Activated naive CD4-positive, alpha-beta T cell treated with anti-CD3 and anti-CD28 coated beads for 36 hours (primary cell): ENCODE results near the gene CD28. TPM values are rescaled to one million over a fixed set of nuclear protein-coding genes. Genes with fewer than 3 reads are reported as not detected.

ENCODE experiments used
- CTCF ChIA-PET: fragments of 350-600 bp; sonication (Branson Sonifier 250); formaldehyde crosslinking; loops from one replicate; lab custom pipeline; 2021; ENCODE audit warnings: antibody characterized with exemption; lab: Charles Lee
- DNase-seq: peaks from one replicate; pipeline ENCODE4 v3.0.0-alpha.2; 2020
- H3K27ac Mint-ChIP-seq: one replicate; pipeline ENCODE4 v1.8.0; 2021; ENCODE audit warnings: mild to moderate bottlenecking, mixed read lengths
- H3K27me3 Mint-ChIP-seq: one replicate; pipeline ENCODE4 v1.8.0; 2021; ENCODE audit warnings: low read depth, mixed read lengths
- H3K36me3 Mint-ChIP-seq: one replicate; pipeline ENCODE4 v1.8.0; 2021; ENCODE audit warnings: low read depth, mixed read lengths
- H3K4me1 Mint-ChIP-seq: one replicate; pipeline ENCODE4 v1.8.0; 2021; ENCODE audit warnings: low read depth, mixed read lengths
- H3K4me3 Mint-ChIP-seq: one replicate; pipeline ENCODE4 v1.8.0; 2021; ENCODE audit warnings: mild to moderate bottlenecking, moderate library complexity, mixed read lengths
- H3K9me3 Mint-ChIP-seq: one replicate; pipeline ENCODE4 v1.8.0; 2021; ENCODE audit warnings: mixed read lengths
- intact Hi-C: fragments of 100-400 bp; cut with micrococcal nuclease; formaldehyde crosslinking; loops from one replicate; pipeline ENCODE4 v1.15.1; 2023
- total RNA-seq, 2 experiments: library from RNA; stranded (reverse); gene quantifications; one replicate each; pipeline ENCODE4 v1.2.3, GENCODE V29; 2021

CD28 gene
- 100 to 1,000 TPM; 165 to 167 TPM for total RNA-seq

GRCh38 chr2:203706403-203706802, at the start of gene CD28:
CD28 (plus strand) TSS chr2:203706639; CDS start chr2:203706697, 58 bp downstream.
- Mint-ChIP-seq H3K27ac (peak within 1 kb of the TSS; percentile 93), H3K36me3 (peaks cover 24% of the 10 kb centered on the region), H3K4me1 (peaks cover 37% of the 10 kb centered on the region), H3K9me3 (peaks cover 7% of the 10 kb centered on the region), H3K4me3 (peak within 1 kb of the TSS; percentile 89), H3K27me3 (no peaks in the 10 kb centered on the region)
- intact Hi-C loops, result loop anchor here (1.0 to 5.0 kb wide), 7 partner anchors 24 to 1439 kb away; partner anchors contain the start of gene NOP58
- peak; percentile 97 for DNase-seq
- CTCF ChIA-PET, result interaction anchor here (1.3 to 2.5 kb wide), 3 partner anchors 12 to 34 kb away, joined by 7 to 14 read pairs (median 9); no protein-coding TSS in a partner anchor

DNA sequence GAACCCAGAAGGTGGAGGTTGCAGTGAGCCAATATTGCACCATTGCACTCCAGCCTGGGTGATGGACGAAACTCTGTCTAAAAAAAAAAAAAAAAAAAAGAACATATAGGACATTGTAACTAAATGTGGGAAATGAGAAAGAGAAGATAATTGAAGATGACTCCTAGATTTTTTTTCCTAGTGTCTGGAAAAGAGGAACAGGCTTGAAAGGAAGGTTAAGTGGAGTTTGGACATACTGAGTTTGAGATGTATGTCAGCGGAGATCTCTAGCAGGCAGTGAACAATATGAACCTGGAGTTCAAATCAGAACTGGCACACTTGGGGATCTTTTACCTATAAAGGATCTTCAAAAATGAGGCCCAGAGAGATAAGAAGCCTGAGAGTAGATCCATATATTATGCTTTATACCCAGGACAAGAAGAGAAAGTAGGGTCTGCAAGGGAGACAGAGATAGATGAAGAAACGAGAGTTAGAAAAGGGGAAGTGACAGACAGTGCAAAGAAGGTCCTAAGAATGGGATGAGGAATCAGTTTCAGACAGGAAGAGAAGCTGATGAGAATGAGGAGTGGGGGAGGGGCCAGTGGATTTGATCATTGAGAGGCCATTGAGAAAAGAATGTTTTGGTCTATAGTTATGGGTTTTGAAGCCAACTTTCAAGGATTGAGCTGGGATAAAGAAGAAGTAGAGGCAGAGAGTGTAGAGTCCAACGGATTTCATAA, 46.9 kb upstream of the CD28 start:
- H3K27me3 Mint-ChIP-seq, result no peaks in the 10 kb centered on the region
- intact Hi-C loops, result no loop called here
- H3K4me3 Mint-ChIP-seq, result no peak overlapping the region
- peaks cover 42% of the 10 kb centered on the region for H3K4me1 Mint-ChIP-seq
- peak; percentile 29 for DNase-seq
- CTCF ChIA-PET, result no interaction called here
- H3K27ac Mint-ChIP-seq, result no peak overlapping the region
- no peaks in the 10 kb centered on the region for H3K36me3 Mint-ChIP-seq
- H3K9me3 Mint-ChIP-seq, result no peaks in the 10 kb centered on the region

DNA sequence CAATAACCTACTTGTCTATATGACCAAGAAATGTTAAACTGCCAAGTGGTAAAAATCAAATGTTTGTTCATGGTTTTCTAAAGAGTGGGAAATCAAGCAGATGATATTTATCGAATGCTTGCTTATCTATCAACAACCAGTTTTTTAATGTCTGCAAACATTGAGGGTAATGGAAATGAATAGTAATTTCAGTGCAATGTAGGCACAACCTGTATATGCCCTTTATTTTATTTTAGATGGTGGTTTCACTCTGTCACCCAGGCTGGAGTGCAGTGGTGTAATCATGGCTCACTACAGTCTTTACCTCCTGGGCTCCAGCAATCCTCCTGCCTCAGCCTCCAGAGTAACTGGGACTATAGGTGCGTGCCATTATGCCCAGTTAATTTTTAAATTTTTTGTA, 46.0 kb upstream of the CD28 start:
- H3K4me1 Mint-ChIP-seq, result peaks cover 33% of the 10 kb centered on the region
- no peak overlapping the region for H3K4me3 Mint-ChIP-seq
- H3K27me3 Mint-ChIP-seq, result no peaks in the 10 kb centered on the region
- intact Hi-C loops, result no loop called here
- CTCF ChIA-PET, result no interaction called here
- H3K9me3 Mint-ChIP-seq, result no peaks in the 10 kb centered on the region
- H3K36me3 Mint-ChIP-seq, result no peaks in the 10 kb centered on the region
- H3K27ac Mint-ChIP-seq, result no peak overlapping the region
- no peak for DNase-seq

- no peaks in the 10 kb centered on the region for H3K36me3 Mint-ChIP-seq
- DNase-seq, result no peak
- no peaks in the 10 kb centered on the region for H3K9me3 Mint-ChIP-seq
- H3K27me3 Mint-ChIP-seq, result no peaks in the 10 kb centered on the region
- intact Hi-C loops, result no loop called here
- H3K27ac Mint-ChIP-seq, result no peak overlapping the region
- CTCF ChIA-PET, result no interaction called here
- peaks cover 27% of the 10 kb centered on the region for H3K4me1 Mint-ChIP-seq
- no peak overlapping the region for H3K4me3 Mint-ChIP-seq
These were observed 45.0 kb upstream of the CD28 start for GRCh38 chr2:203661279-203661908.

- no peak for DNase-seq
- no peak overlapping the region for H3K4me3 Mint-ChIP-seq
- no peaks in the 10 kb centered on the region for H3K36me3 Mint-ChIP-seq
- no peak overlapping the region for H3K27ac Mint-ChIP-seq
- intact Hi-C loops, result no loop called here
- no peaks in the 10 kb centered on the region for H3K27me3 Mint-ChIP-seq
- peaks cover 18% of the 10 kb centered on the region for H3K4me1 Mint-ChIP-seq
- no peaks in the 10 kb centered on the region for H3K9me3 Mint-ChIP-seq
- CTCF ChIA-PET, result no interaction called here
These were observed 44.0 kb upstream of the CD28 start for GRCh38 chr2:203662487-203662886.

DNA sequence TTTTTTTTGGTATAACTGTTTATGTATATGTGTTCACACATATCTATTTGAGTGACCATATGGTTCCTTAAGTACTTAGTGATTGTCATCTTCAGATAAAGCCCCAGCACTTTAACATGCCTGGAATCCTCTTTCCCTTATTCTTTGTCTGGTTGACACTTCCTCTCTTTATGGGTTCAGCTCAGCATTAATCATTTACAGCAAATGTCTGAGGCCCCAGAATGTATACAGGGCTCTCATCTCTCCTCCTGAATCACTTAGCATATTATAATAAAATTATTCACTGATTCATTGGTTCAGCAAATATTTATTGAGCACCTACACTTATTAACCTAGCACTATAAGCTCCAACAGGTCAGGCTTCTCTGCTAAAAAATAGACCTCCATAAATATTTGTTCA, 43.5 kb upstream of the CD28 start:
- H3K36me3 Mint-ChIP-seq, result no peaks in the 10 kb centered on the region
- CTCF ChIA-PET, result no interaction called here

GRCh38 chr2:203664029-203664755, 42.2 kb upstream of the CD28 start:
- Mint-ChIP-seq H3K27ac (no peak overlapping the region), H3K9me3 (no peaks in the 10 kb centered on the region), H3K27me3 (no peaks in the 10 kb centered on the region), H3K4me1 (peaks cover 16% of the 10 kb centered on the region), H3K4me3 (no peak overlapping the region), H3K36me3 (no peaks in the 10 kb centered on the region)
- CTCF ChIA-PET, result interaction anchor here (0.6 kb wide), 1 partner anchor 423 kb away, joined by 3 read pairs; no protein-coding TSS in a partner anchor
- DNase-seq, result no peak
- intact Hi-C loops, result no loop called here

More for the DNA sequence above, 43.5 kb upstream of the CD28 start:
- no peak for DNase-seq
- Mint-ChIP-seq H3K27me3 (no peaks in the 10 kb centered on the region), H3K9me3 (no peaks in the 10 kb centered on the region), H3K27ac (no peak overlapping the region), H3K4me3 (no peak overlapping the region), H3K4me1 (peaks cover 18% of the 10 kb centered on the region)
- intact Hi-C loops, result no loop called here

GRCh38 chr2:203667838-203668237, 38.6 kb upstream of the CD28 start:
- no peaks in the 10 kb centered on the region for H3K36me3 Mint-ChIP-seq
- H3K4me1 Mint-ChIP-seq, result peaks cover 5% of the 10 kb centered on the region
- intact Hi-C loops, result no loop called here

GRCh38 chr2:203669820-203670219, 36.6 kb upstream of the CD28 start:
- Mint-ChIP-seq H3K4me1 (peaks cover 14% of the 10 kb centered on the region), H3K9me3 (no peaks in the 10 kb centered on the region), H3K36me3 (no peaks in the 10 kb centered on the region), H3K27me3 (no peaks in the 10 kb centered on the region), H3K27ac (no peak overlapping the region), H3K4me3 (no peak overlapping the region)
- intact Hi-C loops, result no loop called here
- CTCF ChIA-PET, result no interaction called here
- no peak for DNase-seq

More at GRCh38 chr2:203667838-203668237, 38.6 kb upstream of the CD28 start:
- H3K27ac Mint-ChIP-seq, result no peak overlapping the region
- no peaks in the 10 kb centered on the region for H3K9me3 Mint-ChIP-seq
- H3K27me3 Mint-ChIP-seq, result no peaks in the 10 kb centered on the region
- CTCF ChIA-PET, result no interaction called here
- no peak for DNase-seq
- H3K4me3 Mint-ChIP-seq, result no peak overlapping the region

GRCh38 chr2:203670939-203671338, 35.5 kb upstream of the CD28 start:
- Mint-ChIP-seq H3K36me3 (no peaks in the 10 kb centered on the region), H3K27me3 (no peaks in the 10 kb centered on the region), H3K4me3 (no peak overlapping the region), H3K4me1 (peaks cover 18% of the 10 kb centered on the region), H3K9me3 (no peaks in the 10 kb centered on the region), H3K27ac (no peak overlapping the region)
- no peak for DNase-seq
- intact Hi-C loops, result no loop called here
- CTCF ChIA-PET, result no interaction called here

GRCh38 chr2:203671876-203672275, 34.6 kb upstream of the CD28 start:
- Mint-ChIP-seq H3K36me3 (no peaks in the 10 kb centered on the region), H3K4me1 (peaks cover 18% of the 10 kb centered on the region), H3K27me3 (no peaks in the 10 kb centered on the region), H3K27ac (no peak overlapping the region), H3K9me3 (no peaks in the 10 kb centered on the region), H3K4me3 (no peak overlapping the region)
- DNase-seq, result no peak
- CTCF ChIA-PET, result interaction anchor here (1.3 kb wide), 1 partner anchor 187 kb away, joined by 3 read pairs; no protein-coding TSS in a partner anchor
- intact Hi-C loops, result no loop called here

- H3K4me3 Mint-ChIP-seq, result no peak overlapping the region
- DNase-seq, result no peak
- intact Hi-C loops, result no loop called here
- H3K9me3 Mint-ChIP-seq, result no peaks in the 10 kb centered on the region
- H3K27ac Mint-ChIP-seq, result no peak overlapping the region
- H3K4me1 Mint-ChIP-seq, result peaks cover 18% of the 10 kb centered on the region
- no peaks in the 10 kb centered on the region for H3K36me3 Mint-ChIP-seq
- CTCF ChIA-PET, result no interaction called here
- no peaks in the 10 kb centered on the region for H3K27me3 Mint-ChIP-seq
These were observed 33.6 kb upstream of the CD28 start for GRCh38 chr2:203672856-203673255.
